Hematopoietic multipotent progenitor cell treated with erythropoietin and hydrocortisone succinate and interleukin-3 and kit ligand, for 4 days (in vitro differentiated cells): ENCODE measurements around the gene RHOB.
A peak's percentile ranks its signal among the peaks of the same experiment; 100 is the strongest.
"Not testable (repeated sequence)": the region's sequence is repeated elsewhere in the genome, so short reads cannot be mapped to it uniquely, and the experiment has no call there.

Experiments
- DNase-seq: peaks from one replicate; pipeline ENCODE4 v3.0.0-alpha.2; 2015

The RHOB gene

DNA sequence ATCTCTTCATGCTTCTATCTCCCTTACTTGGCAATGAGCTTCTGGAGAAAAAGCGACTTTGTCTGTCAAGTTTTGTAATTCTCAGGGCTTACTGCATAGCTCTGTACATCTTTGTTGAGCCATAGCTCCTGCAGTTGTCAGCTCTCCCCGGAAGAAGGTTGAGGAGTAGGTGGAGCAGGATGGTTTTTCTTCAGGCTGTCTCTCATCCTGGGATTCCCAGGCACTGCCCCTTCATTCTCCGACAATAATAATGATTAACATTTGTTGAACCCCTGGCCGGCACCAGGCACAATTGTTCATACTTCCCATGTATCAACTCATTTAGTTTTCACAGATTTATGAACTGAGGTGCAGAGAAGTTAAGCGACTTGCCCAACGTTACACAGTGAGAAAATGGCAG is 23.5 kb upstream of the RHOB start:
- no peak for DNase-seq

DNA sequence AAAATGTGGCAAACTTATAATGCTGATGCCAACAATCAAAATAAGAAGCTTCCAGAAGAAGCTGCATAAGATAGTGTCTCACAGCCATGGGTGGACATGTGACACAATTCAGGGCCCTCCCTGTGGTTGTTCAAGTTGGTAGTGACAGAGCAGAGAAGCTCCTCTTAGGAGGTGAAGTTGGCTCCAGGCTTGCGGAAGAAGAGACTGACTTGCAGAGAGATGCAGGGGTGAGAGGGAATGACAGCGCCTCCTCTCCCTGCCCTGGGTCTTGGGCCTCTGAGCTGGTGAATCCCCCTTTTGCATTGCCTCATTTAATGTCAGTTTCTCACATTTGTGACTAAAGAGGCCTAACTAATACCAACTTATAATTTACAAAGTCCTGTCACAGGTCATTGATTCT is 23.0 kb upstream of the RHOB start:
- peak; percentile 55 for DNase-seq

DNA sequence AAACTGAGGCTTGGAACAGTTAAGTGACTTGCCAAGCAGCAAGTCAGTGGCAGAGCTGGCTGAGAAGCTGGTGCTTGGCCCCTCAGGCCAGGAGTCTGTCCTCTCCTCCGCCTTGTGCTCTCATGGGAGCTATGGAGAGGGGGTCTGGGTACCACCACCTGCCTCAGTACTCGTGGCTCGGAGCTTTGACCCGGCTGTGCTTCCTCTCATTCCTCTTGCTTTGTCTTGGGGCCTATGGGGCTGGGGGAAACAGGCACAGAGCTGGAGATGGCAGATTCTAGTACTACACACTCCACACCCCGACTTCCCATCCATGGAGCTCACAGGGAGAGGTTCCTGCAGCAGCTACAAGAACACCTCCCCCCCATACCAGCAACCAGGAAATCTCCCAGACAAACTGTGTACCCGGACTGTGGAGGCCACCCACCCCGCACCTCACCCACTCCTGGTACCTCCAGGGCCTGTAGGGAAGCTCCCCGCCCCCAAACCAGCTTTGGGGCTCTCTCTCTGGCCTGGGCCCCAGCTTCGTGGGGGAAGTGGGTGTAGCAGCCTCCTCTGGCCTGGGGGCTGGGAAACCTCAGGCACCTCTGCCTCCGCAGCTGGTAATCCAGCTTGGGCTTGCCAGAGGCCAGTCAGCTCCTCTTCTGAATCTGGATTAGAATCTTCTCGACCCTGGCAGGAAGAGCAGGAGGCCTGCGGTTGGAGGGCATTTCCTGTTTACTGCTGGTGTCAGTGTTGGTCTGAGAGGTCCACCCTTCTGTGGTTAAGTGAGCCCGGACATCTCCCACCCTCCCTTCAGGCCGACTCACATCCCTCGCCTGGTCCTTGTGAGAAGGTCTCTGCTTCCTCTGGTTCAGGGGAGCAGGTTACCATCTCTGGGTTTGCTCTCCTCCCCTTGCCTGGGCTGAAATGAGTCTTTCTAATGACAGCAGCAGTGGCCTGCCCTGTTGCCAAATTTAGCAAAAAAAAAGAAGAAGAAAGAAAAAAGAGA is 22.3 kb upstream of the RHOB start:
- peak; percentile 94 for DNase-seq

DNA sequence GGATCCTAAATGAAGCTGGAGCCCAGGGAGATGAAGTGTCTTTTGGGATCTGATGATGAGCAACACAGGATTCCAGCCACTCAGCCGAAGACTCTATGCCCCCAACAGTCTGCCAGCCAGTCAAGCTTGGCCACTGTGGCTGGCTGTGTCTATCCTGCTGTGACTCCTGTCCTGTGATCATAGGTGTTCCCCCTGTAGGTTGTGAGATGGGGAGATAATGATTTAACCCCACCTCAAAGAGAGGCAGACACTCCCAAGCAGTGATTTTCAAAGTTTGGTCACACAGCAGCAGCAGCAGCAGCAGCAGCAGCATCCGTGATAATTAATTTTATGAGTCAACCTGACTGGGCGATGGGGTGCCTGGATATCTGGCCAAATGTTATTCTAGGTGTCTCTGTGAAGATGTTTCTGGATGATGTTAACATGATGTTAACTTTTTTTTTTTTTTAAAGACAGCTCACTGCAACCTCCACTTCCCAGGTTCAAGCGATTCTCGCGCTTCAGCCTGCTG is 21.4 kb upstream of the RHOB start:
- DNase-seq: no peak

DNA sequence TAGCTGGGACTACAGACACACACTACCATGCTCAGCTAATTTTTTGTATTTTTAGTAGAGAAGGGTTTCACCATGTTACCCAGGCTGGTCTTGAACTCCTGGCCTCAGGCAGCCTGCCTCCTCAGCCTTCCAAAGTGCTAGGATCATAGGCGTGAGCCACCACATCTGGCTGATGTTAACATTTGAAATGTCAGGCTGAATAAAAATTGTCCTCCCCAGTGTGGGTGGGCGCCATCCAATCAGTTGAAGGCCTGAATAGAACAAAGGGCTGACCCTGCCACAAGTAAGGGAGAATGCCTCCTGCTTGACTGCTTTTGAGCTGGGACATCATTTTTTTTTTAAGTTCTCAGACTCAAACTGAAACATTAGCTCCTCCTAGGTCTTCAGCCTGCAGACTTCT is 21.0 kb upstream of the RHOB start:
- no peak for DNase-seq

DNA sequence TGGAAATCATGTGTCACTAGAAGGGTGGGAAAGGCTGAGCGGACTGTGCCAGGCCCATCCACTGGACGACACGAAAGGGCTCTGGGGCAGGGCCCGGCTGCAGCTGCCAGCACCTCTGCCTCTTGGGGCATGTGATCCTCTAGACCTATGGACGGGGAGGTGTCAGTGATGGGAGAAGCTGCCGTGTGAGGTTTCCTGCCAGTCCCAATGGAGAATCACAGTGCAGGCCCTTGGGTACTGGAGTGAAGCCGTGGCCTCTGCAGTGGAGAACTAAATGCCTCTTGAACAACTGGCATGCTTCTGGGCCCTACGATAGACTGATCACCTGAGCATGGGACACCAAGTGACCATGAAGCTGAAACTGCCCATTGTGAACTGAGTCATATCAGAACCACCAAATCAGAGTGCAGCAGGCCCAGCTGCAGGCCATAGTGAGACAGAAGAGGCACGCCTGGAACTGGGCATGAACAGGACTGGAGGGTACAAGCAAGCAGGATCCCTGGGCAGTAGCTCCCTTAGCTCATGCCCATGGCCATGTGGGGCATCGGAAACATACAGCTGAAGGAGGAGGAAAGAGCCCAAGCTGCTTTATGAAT is 18.8 kb upstream of the RHOB start:
- no peak for DNase-seq

DNA sequence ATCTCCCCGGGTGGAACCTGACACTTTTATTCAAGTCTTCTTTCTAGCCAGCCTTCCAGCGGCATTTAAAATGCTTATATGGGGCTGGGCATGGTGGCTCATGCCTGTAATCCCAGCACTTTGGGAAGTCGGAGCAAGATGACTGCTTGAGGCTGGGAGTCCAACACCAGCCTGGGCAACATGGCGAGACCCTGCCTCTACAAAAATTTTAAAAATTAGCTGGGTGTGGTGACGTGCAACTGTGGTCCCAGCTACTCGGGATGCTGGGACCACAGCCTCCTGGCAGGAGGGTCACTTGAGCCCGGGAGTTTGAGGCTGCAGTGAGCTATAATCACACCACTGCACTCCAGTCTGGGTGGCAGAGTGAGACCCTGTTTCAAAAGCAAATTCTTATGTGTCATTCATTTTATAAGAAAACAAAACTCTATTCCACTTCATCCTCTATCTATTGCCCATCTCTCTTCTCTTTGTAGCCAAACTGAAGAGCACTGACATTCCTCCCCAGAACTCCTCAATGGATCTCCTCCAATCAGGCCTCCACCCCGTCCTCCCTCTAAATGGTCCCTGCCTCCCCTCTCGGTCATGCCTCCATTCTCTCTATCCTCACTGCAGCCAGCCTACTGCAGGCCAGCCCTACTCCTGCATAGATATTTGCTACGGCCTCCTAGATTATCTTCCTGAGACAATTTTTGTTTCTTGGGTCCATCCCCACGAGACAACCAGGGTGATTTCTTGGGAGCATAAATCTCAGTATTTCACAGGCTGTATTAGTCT is 18.0 kb upstream of the RHOB start:
- DNase-seq: no peak

DNA sequence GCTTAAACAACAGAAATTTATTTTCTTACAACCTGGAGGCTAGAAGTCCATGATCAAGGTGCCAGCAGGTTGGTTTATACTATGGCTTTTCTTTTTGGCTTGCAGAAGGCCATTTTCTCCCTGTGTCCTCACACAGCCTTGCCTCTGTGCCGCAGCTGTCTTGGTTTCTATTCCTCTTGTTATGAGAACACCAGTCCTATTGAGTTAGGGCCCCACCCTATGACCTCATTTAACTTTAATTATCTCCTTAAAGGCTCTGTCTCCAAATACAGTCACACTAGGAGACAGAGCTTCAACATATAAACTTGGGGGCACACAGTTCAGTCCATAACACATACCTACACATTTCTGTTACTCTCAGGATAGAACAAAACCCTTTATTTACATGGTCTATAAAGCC is 17.3 kb upstream of the RHOB start:
- peak; percentile 43 for DNase-seq

DNA sequence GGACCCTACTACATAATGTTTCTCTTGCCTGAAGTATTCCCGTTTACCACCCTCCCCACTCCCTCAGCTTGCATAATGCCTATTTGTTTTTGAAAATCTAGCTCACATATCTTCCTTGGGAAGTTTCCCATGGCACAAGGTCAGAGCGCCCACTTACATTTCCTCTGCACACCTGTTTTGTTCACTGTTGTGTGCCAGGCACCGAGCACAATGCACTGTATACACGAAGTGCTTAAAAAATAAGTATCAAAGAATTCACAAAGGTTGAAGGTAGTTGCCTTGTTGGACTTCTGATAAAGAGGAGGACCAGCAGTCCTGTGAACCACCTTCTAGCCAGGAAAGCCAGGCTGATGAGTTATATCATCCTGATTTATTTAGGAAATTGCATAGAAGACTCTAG is 16.8 kb upstream of the RHOB start:
- DNase-seq: no peak

DNA sequence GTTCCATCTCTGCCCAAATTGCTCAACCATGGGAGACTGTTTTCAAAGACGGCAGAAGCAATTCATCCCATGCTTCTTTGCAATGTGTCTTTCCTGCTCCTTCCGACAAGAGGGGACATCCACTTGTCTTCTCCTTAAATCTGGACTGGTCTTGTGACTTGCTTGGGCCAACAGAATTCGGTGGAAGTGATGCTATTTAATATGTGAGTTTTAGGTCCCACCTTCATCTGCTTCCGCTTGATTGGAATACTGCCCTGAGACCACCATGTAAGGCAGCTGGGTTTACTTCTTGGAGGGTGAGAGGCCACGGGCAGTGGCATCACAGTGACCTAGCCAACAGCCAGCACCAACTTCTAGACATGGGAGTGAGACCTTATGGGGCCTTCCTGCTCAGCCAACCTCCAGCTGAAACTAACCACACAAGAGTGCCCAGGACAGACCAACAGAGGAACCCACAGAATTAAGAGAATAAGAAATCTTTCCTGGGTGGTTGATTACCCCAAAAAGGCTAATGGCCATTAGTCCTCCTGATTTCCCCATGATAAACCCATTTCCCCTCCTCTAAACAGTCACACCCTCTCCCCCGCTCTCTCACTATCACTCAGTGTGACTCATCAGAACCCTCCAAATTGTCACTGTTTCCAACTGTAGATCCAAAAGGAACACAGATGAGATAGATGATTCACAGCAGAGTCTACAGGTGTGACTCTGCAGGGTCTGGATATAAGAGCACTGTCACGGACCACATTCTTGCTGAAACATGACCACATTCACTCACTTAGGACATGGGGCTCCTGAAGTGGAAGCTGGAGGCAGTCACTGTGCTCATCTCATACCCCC is 16.2 kb upstream of the RHOB start:
- peak; percentile 53 for DNase-seq

DNA sequence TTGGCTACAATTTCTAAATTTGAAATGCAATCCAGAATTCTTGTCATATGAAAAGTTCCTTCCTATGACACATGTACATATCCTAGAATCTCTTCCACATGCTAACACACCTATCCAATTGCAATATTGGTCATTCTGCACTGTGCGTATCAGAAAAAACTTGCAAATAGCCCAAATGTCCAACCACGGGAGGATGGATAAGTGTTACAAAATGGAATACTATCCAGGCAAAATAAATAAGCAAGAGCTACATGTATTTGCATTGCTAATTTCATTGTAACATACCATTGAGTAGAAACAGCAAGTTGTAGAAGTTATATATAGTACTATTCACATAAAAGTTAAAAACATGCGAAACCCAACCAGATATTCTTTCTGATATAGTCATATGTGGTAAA is 15.6 kb upstream of the RHOB start:
- DNase-seq: no peak

DNA sequence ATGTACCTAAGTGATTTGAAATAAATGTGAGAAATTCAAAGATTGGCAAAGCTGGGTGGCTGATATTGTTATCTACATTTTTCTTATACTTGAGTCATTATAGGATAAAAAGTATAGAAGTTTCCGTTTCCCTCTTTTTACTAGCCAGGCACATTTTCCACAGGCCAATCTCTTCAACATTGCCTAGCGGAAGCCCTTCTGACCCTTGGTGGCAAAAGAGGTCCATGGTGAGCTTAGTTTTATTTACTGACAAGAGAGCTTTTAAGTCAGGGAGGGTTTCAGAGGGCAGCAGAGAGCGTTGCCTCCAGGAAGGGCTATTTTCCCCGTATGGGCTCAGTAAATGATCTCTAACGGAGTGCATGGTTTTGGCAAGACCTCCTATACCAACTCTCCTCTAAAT is 15.1 kb upstream of the RHOB start:
- DNase-seq: no peak

DNA sequence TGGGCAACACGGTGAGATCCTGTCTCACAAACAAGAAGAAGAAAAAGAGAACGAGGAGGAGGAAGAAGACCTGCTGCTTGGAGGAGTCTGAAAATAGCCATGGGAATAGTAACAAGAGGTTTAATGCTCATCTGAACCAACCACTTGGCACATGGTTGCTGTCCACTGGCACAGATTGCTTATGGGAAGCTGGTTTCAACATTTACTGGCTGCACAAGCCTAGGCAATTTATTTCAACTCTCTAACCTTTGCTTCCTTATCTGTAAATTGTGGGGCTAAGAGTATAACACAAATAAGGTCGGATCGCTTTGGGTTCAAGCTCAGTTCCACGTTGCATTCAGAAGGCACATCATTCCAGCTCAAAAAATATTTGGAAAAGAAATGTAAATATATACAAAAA is 14.2 kb upstream of the RHOB start:
- no peak for DNase-seq

DNA sequence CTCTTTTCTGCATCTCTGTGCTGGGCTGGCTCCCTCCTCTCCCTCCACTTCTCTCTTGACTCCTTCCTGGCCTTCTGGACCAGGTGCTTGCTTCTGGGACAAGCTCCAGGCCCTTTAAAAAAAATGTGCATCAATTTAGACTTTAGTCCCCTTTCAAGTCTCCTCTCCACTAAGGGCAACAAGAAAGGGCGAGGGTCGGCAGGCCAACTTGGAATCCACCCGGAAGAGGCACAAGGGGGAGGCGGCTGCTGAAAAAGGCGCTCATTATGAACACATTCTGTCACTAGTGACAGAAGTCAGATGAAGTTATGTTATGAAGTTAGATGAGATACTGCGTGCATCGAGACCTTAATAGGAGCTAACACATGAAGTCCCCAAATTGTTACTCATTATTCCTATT is 13.6 kb upstream of the RHOB start:
- no peak for DNase-seq

DNA sequence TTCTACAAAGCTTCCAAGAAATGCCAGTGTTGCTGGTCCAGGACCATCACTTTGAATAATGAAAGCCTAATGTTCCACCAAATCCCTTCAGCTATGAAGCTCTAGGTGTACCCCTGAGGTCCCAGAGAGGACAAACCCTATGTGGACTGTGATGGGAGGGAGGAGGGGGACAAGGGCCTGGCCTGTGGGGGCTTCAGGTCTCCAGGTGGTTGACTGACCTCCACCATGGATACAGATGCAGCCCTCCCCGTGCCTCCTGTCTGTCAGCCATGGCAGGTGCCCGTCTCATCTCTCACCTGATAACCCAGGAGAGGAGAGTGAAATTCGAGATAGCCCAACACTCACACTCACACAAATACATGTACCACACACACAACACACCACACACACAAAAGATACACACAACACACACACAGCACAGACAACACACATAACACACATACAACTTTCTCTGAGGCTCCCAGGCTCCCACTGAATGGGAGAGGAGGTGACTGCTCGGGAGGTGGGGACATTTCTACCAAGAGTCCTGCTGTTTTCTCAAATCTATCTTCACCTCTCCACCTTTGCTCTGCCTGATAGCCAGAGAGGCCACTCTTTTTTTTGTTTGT is 12.8 kb upstream of the RHOB start:
- no peak for DNase-seq

DNA sequence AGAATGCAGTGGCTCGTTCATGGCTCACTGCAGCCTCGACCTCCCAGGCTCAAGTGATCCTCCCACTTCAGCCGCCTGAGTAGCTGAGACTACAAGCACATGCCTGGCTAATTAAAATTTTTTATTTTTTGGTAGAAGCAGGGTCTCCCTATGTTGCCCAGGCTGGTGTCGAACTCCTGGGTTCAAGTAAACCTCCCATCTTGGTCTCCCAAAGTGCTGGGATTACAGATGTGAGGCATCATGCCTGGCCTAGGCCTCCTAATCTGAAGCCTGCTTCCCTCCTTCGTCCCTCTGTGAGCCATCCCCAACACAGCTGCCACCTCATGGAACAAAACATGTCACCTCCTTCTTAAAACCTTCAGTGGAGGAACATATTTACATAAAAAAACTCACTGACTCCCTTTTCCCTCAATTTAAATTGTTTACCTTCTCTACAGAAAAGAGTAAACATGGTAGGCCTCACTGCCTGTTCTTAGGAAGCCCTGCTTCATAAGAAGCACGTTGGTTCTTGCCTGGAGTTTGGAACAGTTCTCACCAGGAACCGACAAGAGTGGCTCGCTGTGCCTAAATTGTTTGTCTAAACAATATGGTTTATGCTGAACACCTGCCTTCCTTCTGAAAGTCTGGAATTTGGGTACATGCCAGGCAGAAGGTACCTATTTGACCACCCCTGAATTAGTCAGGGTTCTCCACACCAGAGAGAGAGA is 12.1 kb upstream of the RHOB start:
- DNase-seq: no peak

DNA sequence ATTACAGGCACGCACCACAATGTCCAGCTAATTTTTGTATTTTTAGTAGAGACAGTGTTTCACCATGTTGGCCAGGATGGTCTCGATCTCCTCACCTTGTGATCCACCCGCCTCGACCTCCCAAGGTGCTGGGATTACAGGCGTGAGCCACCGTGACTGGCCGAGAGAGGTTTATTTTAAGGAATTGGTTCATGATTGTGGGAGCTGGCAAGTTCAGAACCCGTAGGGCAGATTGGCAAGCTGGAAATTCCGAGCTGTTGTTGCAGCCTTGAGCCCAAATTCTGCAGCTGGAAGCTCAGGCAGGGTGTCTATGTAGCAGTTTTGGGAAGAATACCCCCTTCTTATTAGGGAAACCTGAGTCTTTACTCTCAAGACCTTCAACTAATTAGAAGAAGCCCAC is 11.4 kb upstream of the RHOB start:
- DNase-seq: not testable (repeated sequence)

DNA sequence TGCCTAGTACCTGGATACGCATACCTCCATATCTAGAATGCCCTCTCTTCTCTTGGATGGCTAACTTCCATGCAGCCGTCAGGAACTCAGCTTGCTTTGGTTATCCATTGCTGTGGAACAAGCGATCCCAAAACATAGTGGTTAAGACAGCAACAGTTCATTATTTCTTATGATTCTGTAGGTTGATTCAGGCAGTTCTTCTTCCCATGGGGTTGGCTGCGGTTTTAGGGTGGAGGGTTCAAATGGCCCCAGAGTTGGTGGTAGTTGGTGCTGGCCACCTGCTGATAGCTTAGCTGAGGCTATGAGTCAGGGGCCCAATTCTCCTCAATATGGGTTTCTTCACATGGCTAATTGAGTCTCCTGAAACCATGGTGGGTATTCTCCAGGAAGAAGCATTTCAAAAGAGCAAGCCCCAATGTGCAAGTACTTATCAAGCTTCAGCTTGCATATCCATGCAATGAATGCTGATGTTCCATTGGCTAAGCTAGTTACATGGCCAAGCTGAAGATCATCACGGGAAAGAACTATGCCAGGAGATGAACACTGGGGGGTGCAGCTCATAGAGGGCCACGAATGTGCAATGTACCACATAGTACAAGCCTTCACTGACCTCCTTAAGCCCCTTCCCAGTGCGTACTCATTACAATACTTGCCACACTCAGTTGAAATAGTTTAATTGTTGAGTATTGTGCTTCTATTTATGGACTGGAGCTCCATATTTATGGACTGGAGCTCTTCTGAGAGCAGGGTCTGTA is 10.0 kb upstream of the RHOB start:
- peak; percentile 31 for DNase-seq

DNA sequence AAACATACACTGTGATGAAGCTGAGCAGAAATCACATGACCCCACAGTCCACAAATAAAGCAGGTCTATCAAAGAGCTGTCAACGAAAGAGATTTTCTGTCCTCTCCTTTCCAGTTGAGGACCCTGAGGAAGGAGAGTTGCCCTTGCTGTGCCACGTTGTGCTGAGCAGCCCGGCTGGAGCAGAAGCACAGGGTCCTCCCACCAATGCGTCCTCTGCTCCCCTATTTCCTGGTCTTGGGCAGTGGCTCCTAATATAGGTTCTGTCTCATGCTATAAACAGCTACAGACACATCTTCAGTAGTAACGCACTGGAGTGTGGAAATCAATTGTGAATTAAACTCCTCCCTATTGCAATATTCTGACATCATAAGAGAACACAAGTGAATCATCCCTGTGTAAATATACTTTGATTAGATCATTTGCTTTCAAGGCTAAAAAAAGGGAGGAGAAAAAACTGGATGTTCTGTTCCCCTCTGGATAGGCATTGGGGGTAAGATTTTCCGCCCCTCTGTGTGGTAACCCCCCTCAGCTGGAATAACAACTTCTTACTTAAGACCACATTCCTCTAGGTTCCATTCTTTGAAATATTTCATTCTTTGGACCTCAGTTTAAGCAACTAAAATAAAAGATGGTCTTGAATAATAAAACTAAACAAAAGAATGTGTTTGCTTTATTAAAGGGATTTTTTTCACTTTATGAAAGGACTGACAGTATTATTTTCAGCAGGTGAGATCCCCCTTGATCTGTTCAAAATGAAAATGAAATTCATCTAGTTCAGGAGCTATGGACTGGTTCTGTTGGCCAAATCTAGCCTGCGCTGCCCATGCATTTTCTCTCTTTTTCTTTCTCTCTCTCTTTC is 8.3 kb upstream of the RHOB start:
- DNase-seq: no peak

DNA sequence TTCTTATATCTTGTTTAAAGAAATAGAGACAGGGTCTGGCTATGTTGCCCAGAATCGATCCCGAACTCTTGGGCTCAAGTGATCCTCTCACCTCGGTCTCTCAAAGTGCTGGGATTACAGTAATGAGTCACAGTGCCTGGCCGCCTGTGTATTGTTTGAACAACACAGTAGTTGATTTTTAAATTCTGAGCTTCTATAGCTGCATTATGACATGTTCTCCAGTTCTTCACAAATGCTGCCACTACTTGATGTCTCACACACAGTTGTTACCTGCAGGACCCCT is 7.7 kb upstream of the RHOB start:
- no peak for DNase-seq
